T follicular helper cell (primary cell): ENCODE data around the gene DIS3L2.
"Not testable (repeated sequence)": the region's sequence is repeated elsewhere in the genome, so short reads cannot be mapped to it uniquely, and the experiment has no call there.

Source experiments
- DNase-seq: peaks from one replicate; pipeline ENCODE4 v3.0.0-alpha.2; 2020; ENCODE audit warnings: low read depth

Gene DIS3L2

DNA sequence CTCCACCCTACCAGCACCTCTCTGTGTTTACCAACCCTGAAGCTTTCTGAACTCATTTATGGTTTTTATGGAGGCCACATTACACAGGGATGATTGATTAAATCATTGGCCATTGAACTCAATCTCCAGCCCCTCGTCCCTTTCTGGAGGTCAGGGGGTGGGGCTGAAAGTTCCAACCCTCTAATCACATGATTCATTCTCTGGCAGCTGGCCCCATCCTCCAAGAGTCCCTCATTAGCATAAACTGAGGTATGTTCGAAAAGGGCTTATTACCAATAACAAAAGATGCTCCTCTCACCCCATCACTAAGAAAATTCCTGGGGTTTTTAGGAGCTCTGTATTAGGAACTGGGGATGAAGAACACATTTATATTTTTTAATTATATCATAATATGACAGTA lies 92.3 kb downstream of the DIS3L2 start:
- no peak for DNase-seq

DNA sequence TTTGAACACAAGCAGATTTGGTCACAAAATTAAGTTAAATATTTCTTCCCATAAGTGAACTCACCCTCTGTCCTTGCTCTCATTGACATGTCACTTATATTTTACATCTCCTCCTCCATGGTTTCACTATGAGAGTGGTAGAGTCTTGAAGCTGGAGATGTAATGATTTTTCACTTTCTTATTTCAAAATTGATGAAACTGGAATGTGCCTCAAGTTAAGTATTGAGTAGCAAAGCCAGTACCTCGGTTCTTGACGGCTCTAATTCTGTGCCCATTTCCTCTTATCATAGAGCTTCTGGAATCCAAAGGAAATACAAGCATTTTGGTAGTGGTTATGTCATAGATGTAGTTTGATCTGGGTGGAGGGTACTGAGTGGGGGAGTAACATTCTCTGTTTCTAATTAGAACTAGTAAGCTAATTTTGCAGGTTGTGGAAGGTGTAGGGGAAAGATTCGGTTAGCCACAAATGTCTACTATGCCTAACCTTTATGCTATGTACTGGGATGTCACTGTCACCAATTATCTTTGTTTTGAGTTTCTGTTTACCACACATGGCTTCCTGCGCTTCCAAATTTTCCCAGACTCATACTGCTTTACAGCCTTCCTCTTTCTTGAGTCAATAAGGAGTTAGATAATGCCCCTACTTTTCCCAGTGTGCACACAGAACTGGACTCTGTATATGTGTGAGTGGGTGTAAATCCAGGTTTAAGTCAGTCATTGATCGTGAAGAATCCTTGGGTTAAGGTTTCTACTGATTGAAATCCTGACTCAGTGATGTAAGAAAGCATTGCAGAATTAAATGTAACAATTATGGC lies 96.8 kb downstream of the DIS3L2 start:
- no peak for DNase-seq

DNA sequence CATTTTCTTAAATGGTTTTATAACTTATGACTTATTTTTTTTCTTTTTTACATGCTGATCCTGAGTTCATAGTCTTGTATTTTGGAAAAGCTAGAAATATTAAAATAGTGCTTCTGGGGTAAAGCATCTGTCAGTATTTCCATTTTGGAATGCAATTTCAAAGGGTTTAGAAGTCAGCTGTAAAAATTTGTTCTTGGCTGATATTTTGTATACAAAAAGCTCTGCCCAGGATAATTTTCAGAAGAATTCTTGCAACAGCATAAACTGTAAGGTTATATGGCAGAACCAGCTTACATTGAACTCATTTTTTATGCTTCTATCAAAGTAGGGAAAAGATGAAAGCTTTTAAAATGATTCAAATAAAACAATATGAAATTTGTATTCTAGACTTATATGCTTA lies 97.4 kb downstream of the DIS3L2 start:
- DNase-seq, result no peak

DNA sequence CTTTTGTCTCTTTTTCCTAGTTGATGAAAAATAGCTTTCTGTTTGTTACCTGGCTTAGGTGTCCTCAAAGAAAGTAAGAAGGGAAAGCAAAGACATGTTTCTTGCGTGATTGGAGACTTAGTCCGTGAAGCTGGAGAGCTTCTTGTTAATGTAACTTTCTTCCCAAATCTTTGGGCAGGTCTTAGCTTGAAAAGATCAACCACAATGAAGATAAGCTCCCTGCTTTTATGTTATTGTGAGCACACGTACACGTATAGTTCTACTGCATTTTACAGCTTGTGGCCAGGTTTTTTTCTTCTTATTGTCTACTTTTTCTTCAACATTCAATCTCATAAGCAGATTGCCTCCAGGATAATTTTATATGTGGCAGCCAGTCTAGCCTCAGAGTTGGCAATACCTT lies 99.8 kb downstream of the DIS3L2 start:
- DNase-seq, result no peak

DNA sequence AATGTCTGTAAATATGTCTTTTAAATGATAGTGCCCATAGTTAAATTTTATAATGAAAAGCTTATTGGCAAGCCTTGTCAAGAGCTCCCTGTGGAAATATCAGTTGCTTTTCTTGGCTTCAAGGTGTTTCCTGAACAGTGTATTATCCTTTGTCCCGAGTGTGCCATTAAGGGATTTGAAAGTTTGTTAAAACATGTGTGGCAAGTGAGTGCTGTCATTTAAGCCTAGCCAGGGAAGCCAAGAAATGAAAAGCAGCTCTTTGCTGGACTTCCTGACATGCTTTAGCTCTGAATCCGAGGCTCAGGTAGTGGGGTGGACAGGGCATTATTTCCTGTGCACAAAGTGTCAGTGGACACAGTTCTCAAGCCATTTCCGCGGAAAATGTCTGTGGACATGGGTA lies 111.5 kb downstream of the DIS3L2 start:
- DNase-seq, result no peak

DNA sequence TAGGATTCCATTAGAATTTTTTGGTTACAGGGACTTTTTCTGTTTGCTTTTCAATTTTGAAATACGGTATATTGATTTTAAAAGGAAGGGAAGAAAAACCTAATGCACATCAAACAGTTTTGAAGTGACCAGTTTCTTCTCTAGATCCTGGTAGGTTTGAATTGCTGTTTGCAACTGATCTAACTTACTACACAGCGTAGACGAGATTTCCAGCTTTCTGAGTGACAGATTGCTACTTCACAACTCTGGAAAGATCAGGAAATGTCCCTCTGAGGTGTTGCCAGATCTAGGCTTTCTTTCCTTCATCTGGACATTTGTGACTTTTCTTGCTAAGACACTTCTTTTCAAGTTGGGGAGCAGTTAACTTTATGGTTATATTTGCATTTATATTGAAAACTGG lies 112.2 kb downstream of the DIS3L2 start:
- DNase-seq, result no peak

DNA sequence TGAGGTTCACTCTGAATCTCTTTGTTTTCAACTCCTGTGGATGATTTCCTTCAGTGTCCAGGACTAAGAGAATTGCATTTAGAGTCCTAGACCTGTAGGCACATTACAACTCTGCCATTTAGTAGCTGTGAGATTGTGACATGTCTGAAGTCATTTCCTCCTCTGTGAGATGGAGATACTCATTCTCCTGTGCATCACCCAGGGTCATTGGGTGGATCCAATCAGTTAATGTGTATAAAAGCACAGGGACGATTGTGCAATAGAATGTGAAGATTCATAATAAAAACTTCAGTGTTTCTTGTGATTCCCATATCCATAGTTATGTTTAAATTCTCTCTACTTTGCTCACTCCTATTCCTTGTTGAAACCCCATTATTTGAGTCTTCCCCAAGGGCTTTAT lies 113.6 kb downstream of the DIS3L2 start:
- DNase-seq, result no peak

DNA sequence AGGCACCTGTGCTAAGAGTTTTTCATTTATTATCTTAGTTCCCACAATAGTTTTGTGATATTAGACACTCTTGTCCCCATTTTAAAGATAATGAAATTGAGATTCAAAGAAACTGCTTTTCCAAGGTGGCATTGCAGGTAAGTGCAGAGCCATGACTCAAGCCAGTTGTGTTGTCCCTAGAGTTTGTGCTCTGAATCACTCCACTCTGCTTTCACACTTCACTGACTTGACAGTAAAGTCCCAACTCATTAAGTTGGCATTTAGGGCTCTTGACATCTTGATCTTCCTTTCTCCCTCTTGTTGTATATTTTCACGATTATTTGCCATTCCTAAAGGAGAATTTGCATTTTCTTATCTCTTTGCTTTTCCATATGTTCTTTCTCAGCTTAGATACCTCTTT lies 114.3 kb downstream of the DIS3L2 start:
- DNase-seq, result no peak

DNA sequence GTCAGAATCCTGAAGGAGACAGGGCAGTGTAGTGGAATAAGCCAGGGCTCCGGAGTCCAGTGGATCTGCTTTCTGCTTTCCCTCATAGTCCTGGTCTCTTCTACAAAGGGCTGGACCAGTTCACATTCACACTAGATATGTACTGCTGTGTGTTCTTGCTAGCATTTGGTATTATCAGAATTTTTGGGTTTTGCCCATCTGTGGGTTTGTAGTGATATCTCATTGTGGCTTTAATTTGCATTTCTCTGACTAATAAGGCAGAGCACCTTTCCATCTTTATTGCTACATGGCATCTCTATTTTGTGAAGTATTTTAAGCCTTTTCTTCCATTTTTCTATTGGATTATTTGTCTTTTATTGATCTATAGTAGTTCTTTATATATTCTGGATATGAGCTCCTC lies 114.8 kb downstream of the DIS3L2 start:
- no peak for DNase-seq

DNA sequence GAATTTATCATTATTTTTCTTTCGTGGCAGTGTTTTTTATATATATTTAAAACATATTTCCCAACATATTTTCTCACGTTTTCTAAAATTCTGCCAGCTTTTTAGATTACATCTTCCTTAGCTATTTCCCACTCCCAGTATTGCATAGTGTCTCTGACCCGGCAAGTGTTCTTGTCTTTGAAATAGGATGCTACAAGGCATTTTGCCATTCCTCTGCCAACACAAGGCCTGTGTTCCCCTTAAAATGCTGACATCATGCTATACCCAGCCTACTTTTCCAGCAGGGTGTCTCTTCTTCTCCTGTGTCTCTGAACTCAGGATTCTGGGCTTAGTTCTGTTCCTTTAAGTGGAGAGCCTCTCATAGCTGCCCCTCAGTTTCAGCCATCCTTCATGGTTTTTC lies 115.2 kb downstream of the DIS3L2 start:
- no peak for DNase-seq

DNA sequence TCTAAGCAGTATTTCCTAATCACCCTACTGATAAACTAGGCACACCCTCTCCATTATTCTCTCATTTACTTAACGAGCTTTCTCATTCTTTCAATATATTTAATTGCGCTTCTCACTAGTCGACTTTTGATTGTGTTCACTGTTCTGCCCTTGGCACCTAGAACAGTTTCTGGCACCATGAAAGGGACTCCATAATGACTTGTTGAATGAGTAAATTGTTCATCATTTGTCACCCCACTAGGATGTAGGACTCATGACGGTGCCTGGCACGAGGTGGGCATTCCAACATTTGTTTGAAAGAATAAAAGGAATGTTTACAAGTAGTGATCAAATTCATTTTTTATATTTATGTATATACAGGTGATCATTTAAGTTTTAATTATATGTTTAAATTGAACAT lies 123.7 kb downstream of the DIS3L2 start:
- DNase-seq, result no peak

DNA sequence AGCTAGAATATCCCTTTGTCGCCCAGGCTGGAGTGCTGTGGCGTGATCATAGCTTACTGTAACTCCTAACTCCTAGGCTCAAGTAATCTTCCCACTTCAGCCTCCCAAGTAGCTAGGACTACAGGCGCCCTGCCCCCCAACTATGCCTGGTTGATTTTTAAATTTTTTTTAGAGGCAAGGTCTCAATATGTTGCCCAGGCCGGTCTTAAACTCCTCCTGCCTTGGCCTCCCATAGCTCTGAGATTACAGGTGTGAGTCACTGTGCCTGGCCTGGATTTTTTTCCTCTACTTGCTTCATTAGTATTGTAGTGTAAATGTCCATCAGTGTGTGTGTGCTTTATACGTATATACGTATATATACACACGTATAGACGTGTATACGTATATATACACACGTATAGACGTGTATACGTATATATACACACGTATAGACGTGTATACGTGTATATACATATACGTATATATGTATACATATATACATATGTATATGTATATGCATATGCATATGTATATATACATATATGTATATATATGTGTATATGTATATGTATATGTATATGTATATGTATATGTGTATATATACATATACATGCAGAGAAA lies 124.4 kb downstream of the DIS3L2 start:
- DNase-seq, result no peak

DNA sequence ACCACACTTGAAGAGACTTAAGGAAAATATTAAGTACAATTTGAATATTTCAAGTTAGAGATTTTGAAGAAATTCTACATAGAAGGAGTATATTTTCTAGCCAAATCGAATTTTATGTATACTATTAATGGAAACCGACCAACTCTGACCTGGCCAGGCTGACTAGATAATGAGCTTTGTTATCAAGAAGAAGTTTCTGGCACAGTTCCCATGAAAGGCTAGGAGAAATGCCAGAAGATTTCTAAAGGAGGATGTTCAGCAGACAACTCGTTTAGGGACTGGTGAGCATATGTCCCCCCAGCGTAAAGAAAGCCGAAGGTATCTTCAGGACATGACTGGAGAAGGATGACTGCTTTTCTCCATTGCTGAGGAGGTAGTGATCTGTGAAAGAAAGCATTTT lies 127.3 kb downstream of the DIS3L2 start:
- DNase-seq, result no peak

DNA sequence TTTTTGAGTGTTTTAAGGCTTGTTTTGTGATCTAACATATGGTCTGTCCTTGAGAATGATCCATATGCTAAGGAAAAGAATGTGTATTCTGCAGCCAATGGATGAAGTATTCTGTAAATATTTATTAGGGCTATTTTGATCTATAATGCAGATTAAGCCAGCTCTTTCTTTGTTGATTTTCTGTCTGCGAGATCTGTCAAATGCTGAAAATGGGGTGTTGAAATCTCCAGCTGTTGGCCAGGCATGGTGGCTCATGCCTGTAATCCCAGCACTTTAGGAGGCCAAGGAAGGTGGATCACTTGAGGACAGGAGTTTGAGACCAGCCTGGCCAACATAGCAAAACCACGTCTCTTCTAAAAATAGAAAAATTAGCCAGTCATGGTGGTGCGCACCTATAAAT lies 132.7 kb downstream of the DIS3L2 start:
- DNase-seq, result no peak

DNA sequence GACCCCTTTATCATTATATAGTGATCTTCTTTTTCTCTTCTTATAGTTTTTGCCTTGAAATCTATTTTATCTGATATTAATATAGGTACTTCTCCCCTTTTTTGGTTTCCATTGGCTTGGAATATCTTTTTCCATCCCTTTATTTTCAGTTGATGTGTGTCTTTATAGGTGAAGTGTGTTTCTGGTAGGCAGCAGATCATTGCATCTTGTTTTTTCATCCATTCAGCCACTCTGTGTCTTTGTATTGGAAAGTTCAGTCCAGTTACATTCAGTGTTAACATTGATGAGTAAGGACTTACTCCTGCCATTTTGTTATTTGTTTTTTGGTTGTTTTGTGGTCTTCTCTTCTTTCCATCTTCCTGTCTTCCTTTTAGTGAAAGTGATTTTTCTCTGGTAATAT lies 133.4 kb downstream of the DIS3L2 start:
- no peak for DNase-seq

DNA sequence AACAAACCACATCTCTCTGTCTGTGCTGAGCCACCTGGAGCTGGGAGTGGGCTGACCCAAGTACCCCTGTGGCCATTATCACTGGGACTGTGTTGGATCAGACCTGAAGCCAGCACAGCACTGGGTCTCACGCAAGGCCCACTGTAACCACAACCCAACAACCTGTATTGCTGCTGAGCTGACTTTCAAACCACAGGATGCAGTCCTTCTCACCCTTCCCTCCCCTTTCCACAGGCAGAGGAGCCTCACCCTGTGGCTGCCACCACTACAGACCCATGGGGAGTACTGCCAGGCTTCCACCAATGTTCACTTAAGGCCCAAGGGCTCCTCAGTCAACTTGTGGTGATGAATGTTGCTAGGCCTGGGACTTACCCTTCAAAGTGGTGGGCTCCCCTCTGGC lies 135.7 kb downstream of the DIS3L2 start:
- no peak for DNase-seq

DNA sequence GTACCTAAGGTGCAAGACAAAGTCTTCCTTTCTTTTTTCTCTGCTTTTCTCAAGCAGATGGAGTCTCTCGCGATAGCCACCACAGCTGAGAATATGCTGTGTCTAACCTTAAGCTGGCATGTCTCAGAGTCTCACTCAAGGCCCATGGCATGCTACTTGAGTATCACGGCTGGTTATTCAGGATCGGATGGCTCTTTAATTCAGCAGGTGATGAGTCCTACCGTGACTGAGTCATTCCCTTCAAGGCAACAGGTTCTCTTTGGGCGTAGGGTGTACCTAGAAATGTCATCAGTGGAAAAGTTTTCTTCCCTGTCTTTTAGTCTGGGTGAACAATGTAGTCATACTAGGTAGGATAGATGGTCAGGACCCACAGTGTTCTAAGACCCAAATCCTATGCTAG lies 136.2 kb downstream of the DIS3L2 start:
- DNase-seq, result no peak

DNA sequence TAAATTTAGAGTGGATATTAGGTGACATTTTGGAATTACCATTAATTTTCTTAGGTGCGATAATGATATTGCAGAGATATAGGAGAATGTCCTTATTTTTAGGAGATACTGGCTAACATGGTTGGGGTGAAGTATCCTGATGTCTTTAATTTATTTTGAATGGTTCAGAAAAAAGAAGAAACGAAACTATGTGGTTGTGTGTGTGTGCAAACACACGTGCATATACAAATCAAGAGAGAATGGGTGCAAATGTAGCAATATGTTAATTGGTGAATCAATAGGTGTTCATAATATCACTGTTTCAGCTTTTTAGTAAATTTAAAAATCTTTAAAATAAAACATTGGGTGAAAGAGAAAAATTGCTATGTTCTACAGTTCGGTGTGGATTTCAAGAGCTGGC lies 140.9 kb downstream of the DIS3L2 start:
- DNase-seq, result no peak

DNA sequence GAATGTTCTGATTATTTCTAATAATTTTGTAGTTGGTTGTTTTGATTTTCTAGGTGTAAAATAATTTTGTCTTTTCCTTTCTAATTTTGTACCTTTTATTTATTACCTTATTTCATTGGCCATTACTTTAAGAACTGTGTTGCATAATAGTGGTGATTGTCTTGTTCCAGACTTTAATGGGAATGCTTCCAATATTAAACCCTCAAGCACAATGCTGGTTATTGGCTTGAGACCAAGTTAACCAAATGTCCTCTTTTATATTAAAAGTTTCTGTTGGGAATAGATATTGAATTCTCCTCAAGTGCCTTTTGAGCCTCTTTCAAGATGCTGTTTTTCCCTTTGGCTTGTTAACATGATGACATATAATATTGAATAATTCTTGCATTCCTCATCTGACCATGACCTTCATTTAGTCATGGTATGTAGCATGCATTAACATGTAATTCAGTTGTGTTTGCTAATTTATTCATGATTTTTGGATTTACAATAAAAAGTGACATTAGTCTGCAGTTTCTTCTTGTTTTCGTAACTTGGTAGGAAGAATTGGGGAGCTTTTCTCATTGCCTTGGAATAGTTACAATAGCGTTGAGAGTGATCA lies 141.7 kb downstream of the DIS3L2 start:
- no peak for DNase-seq

DNA sequence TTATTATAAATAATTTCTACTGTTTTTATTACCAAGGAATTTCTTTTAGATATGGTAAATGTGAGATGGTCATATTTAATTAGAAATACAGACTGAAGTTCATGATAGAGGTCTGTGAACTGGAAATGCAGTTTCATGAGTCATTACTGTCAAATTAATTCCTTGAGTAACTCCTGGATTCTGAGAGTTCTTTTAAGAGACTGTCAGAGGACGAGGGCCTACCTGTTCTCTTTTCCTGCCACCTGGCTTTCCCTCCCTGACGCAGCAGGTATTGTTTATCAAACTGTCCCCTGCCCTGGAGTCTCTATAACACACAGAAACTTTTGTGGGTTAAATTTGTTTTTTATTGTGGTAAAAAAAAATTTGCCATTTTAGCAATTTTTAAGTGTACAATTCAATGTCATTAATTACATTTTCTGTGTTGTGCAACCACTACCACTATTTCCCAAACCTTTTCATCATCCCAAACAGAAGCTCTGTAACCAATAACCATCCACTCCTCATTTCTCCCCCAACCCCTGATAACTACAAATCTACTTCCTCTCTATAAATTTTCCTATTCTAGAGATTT lies 142.6 kb downstream of the DIS3L2 start:
- DNase-seq, result no peak

DNA sequence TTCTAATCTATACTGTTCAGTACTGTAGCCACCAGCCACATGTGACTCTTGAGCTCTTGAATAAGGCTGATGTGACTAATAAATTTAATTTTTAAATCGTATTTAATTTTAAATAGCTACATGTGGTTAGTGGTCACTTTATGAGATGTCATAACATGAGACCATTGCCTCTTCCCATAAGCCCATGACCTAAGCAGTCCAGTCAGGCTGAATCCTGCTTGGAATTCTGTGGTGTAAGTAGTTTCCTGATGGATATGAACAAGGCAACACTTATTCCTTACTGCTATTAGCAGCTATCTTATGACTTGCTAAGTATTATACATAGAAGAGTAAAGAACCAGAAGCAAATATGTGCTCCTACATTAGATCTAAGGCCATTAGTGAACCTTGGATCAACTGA lies 150.0 kb downstream of the DIS3L2 start:
- no peak for DNase-seq

DNA sequence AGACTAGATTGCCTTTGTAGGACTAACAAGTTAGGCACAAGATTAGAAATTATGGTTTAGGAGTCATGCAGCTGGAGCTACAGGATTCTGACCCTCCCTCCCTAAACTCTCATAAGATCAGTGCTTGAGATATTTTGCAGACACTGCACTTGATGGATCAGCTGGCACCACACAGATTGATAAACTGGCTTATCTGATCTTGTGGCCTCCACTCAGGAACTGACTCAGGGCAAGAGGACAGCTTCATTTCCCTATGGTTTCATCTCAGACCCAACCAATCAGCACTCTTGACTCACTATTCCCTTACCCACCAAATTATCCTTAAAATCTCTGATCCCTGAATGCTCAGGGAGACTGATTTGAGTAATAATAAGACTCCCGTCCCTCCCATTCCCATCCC lies 152.3 kb downstream of the DIS3L2 start:
- DNase-seq, result no peak

DNA sequence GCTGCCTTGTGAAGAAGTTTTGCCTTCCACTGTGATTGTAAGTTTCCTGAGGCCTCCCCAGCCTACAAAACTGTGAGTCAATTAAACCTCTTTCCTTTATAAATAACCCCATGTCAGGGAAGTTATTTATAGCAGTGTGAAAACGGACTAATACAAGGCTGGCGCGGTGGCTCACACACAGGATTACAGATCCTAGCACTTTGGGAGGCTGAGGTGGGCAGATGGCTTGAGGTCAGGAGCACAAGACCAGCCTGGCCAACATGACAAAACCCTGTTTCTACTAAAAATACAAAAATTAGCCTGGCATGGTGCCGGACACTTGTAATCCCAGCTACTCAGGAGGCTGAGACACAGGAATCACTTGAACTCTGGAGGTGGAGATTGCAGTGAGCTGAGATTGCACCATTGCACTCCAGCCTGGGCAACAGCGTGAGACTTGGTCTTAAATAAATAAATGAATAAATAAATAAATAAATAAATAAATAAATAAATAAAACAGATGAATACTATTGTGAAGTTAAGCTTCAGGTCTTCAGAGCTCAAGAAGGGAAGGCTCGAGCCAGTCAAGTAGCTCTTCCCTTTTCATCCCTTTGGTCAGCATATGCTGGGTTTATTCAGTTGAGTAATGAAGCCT lies 154.3 kb downstream of the DIS3L2 start:
- not testable (repeated sequence) for DNase-seq
